Femur (tissue), 1 donor: ENCODE results near the gene FGR.
A peak's percentile ranks its signal among the peaks of the same experiment; 100 is the strongest.

ENCODE experiments used
- DNase-seq: peaks from one replicate; pipeline ENCODE4 v3.0.0-alpha.2; 2017

FGR gene

DNA sequence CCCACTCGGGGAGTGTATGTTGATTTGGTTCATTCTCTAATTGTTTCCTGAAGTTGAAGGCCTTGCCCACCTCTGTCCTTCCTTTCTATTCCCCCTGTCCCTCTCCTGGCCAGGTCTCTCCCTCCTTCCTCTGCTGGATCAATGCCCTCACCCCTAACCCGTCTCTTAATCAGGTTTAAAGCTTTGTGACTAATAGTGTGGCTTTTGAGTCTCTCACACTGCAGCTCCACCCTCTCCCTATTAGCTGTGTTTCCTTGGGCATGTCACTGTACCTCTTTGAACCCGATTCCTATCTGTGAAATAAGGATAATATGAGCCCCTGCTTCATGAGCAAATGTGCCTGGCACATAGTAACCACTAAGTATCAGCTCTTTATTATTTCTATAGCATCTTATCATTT is 51.5 kb downstream of the FGR start:
- no peak for DNase-seq

DNA sequence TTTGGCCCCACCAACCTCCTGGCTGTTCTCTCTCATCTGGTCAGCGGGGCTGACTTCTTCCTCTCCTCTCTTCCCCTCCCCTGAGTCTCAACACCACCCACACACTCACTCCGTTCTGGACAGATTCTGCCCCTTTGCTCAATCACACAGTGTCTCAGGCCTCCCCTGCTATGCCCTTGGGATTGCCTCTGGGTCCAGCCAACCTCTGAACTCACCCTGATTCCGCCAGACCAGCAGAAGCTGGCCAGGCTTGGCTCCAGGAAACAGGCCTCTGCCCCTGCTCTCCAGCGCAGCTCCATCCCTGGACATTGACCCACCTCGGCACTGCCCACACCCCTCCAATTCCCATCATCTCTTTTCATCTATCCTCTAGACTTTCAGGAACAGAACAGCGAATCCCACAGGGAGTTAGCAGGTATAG is 53.2 kb downstream of the FGR start:
- DNase-seq, result no peak

DNA sequence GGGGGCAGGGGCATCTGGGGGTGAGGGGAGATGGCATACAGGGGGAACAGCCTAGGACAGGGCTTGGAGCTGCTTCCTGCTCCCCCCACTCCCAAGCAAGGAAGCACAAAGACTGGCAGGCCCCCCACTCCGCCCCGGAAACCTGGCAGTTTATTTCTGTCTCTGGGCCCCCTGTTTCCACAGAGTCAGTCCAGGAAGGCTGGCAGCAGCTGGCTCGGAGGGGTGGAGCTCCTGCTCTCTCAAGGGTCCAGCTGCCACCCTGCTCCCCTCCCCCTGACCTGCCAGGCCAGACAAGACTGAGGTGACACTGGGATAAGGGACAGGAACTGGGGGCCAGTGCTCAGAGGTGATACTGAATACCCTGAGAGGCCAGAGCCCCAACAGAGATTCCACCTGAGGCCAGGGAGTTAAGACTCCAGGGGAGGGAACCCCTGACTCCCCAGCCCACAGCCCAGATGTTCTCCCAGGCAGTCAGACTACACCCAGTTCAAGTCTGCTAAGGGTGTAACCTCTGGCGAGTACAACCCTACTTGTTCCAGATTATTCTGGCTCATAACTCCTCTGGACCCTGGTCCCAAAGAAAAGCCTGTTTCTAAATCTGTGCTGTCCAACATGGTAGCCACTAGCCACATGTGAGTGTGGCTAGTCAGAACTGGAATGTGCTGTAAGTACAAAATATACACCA is 57.3 kb downstream of the FGR start:
- DNase-seq, result peak; percentile 82

DNA sequence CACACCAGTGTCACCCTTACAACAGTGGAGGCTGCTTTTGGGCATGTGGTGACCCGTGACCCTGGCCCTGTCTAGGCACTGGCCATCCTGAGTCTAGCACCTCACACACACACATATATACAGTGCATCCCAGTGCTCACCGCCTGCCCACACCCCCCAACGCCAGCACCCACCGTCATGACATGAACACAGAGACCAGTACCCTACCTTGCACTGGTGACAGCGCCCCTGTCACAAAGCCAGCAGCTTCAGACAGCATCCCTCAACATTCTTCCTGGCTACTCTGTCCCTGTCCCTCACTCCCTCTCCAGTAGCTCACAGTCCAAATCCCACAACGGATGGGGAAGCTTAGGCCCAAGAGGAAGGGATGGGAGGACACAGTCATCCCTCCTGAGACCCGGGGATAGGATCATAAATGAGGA is 58.2 kb downstream of the FGR start:
- DNase-seq, result no peak

DNA sequence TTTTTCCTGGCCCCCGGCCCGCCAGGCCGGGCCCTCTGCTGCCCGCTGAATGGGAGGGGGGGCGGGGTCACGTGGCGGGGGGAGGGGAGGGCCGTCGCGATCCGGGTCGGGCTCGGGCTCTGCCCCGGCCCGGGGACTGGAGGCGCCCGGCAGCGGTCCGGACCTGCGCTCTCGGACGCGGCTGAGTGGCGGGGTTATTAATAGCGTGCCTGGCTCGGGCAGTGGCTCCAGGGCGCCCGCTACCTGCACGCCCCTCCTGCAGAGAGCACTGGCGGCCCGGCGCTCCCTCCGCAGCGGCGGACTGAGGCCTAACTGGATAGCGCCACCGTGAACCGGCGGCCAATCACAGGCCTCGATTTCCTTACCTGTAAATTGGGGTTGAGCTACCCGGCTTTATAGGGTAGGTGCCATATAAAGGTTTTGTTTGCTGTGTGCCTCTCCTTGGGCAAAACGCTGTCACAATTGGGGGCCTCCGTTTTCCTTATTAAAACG is 59.1 kb downstream of the FGR start:
- peak; percentile 85 for DNase-seq

DNA sequence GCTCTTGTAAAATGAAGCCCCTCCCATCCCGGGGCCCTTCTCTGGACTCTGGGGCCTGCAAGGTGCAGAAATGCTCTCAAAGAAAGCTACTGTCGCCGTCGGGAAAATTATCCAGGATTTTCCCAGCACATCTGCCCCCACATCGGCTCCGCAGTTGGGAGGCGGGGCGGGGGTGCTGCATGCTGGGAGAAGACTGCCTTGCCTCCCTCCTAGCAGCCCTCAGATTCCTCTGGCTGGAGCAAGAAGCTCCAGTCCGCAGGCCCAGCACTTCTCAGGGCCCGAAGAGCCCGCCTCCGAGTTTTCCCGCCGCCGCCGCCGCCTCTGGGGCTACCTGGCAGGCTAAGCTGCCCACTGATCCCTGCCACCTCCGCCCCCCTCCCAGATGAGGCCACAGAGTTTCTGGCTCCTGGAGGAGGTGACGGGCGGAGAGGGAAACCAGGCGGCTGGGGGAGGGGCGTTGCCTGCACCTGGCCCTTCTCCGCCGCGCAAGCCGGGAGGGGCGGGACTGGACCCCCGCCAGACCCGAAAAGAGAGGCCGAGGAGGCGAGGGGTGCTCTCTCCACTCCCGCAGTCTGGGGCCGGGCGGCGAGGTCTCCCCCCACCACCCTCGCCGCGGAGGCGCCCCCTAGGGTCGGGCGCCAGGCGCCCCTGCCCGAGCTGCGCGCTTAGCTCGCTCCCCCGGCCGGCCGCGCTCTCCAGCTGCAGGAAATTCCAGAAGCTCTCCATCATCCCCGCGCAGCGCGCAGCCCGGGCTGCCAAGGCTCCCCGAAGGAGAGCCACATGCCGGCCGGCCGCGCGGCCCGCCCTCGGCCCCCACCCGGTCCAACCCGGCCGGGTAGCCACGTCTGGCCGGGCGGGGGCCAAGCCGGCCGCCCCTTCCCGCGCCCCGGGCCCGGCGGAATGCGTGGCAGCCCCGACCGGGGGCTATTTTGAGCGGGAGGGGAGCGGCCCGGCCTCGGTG is 59.8 kb downstream of the FGR start:
- peak; percentile 91 for DNase-seq

DNA sequence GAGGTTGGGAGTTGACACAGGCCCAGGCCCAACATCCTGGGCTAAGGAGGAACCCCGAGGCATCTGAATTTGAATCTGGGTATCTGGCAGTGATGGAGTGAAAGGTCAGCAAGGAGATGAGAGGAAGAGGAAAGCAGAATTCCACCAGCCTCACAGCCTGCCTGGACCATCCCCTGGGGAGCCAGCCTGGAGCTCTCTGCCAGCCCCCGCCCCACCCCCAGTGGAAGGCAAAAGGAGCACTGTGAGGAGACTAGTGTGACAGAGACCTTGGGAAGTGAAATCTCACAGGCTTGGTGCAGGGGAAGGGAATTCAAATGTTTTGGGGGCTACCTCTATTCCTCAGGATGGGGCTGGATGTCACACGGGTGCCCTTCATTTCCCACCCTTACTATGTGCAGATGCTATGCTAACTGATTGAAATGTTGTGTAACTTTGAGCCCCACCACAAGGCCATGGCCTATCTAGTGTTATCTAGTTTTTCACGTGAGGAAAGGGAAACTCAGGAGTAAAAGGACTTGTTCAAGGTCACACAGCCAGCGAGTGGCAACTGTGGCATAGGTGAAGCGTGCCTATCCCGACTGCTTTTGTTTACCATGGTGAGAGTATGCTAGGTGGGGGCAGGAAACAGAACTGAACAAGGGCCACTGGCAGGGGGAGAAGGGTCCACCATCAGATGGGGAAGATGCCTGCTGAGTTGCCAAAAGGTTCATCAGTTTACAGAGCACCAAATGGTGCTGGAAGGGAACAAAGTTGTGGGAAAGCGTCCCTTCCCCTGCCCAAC is 60.8 kb downstream of the FGR start:
- no peak for DNase-seq

DNA sequence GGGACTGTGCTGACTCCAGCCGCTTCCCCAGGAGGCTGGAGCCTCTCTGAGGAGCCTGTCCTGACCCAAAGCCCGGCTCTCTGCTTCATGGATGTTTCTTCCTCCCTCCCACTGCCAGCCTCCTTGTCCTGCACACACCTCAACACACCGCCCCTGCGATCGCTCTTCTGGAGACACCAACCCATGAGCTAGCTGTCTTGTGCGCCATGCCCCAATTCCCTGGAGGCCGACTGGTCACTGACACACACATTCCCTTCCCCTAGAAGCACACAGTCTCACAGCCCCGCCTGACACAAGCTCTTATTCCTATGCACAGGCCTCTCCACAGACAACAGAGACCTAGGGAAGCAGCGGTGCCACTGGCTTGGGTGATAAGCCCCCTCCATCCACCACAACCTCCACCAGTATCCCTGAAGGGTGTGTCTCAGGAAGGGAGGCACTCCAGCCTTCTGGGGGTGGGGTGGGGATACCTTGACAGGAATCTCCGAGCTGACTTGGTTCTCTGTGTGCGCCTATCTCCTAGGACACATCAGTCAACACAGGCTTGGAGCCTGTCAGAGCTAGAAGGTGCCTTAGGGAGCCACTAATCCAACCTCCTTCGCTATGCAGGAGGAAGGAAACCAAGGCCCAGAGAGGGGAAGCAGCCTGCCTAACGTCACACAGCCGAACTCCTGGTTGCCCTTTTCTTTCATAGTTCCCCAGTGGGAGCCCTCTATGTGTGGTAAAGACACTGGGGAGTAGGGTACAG is 62.1 kb downstream of the FGR start:
- peak; percentile 46 for DNase-seq

DNA sequence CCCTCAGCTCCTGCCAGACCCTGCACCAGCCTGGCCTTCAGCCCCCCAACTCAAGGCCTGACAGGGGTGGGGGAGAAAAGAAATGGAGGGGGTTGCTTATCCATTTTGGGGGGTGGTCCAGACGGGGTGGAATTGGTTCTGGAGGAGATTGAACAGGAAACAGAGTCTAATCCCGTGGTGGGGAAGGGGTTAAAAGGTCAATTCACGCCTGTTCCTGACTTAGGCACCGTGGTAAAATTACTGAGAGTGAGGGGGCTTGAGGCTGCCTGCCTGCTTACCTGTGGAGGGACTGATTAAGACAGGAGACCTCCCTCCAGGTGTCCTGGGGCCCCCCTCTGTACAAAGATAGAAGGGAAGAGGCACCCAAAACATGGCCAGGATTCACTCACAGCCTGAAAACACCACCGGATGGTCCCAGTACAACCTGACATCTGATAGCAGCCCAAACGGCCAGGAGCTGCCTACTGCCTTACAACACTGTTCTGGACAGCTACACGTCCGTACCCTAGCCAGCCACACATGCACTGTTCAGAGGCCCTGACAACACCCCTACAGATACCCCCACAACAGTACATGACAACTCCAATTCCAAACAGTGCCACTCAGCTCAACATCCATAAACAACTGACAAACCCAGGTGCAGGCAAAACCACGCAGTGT is 62.8 kb downstream of the FGR start:
- DNase-seq, result peak; percentile 43

DNA sequence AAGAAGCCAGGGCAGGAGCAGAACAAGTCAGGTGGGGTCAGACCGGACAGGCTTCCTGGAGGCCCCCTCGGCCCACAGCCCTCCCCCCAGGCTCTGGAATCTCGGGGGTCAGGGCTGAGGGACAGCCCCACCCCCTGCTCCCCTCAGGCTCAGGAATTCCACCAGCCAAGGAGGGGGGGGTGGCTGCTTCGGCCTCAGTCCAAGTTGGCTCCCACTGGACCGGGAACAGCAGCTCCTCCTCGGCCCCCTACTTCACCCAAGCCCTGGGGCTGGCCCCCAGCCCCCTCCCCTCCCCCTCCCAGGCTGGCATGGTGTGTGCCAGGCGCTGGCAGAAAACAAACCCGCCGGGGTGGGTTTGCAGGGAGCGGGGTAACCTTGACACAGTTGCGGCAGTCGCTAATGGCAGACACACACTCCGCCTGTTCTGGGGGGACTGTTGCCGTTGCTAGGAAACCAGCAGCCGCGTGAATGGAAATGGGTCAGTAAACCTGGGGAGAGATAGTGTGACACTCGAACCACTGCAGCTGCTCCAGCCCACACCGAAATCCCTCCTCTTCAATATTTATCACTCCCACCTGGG is 63.5 kb downstream of the FGR start:
- peak; percentile 79 for DNase-seq

DNA sequence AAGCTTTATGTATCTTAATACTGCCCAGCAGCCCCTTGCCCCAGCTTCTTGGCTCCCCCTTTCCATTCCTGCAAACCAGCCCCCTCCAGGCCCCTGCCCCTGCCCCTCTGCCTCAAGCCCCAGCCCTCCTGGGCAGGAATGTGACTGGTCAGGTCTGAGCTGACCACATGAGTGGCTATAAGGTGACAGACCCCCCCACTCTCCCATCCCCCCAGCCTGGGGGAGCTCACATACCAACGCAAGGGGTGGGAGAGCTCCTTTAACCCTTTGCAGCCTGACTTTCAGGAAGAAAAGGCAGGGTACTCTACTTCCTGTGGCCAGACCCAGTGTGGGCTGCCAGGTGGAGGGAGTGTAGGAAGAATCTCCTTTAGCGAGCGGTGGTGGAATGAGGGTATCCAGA is 64.2 kb downstream of the FGR start:
- peak; percentile 43 for DNase-seq

DNA sequence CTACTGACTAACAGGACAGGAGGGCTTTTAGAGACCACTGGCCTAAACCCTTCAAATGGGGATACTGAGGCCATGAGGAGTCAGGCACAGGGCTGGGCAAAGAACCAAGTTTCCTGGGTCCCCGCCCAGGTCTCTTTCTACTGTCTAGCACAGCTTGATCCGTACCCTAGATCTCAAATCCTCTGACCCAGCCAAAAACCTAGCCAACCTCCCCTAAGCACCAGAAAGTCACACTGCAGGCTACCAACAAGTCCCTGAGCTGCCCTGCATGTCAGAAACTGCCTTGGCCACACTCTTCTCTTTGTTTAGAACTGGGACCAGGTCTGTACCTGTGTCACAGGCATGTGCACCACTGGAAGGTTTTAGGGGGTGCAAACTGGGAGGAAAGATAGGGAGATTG is 64.6 kb downstream of the FGR start:
- no peak for DNase-seq

DNA sequence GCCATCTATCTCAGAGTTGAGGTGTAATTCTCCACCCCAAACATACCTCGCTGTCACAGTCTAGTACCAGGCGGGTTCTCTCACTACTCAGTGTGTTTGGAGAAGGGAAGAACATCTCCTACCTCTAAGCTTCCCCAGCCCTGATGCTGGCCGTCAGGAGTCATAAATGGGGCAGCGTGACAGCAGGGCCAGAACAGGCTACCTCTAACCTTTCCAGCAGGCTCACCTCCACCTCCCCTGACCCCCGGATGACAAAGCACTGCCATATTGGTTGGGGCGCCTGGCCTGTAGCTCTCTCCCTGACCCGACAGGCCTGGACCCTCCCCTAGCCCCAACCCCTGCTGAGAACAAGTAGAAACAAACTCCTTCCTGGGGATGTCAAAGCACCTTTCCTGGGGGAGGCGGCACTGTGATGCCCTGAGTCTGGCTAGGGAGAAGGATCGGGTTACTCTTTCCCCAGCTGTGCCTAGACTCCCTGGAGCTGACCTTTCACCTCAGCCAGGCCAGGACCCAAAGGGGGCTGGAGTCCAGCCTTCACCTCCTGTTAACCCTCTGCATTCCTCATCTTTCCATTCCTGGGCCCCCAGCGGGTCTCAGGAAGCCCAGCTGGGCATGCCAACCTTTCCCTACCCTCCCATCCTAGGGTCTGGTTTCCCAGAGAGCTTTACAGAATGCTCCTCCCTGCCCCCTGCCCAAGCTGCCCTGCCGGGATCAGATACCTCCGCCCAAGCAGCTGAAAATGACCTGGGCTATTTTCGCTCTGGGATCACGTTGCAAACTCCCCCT is 65.3 kb downstream of the FGR start:
- DNase-seq, result peak; percentile 45

DNA sequence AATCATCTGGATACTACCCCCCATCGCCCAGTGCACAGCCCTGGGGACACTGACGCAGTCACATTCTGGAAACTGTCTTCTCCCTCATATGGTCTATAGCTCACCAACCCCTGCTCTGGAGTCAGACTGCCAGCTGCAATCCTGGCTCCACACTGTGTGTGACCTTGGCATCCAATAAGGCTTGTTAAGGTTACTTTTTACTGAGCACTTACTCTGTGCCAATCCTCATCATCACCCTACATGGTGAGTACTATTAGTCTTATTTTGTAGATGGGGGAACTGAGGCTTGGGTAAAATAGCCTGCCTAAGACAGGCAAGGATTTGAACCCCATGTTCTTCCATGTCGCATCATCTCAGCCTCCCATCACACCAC is 65.9 kb downstream of the FGR start:
- DNase-seq, result peak; percentile 55

DNA sequence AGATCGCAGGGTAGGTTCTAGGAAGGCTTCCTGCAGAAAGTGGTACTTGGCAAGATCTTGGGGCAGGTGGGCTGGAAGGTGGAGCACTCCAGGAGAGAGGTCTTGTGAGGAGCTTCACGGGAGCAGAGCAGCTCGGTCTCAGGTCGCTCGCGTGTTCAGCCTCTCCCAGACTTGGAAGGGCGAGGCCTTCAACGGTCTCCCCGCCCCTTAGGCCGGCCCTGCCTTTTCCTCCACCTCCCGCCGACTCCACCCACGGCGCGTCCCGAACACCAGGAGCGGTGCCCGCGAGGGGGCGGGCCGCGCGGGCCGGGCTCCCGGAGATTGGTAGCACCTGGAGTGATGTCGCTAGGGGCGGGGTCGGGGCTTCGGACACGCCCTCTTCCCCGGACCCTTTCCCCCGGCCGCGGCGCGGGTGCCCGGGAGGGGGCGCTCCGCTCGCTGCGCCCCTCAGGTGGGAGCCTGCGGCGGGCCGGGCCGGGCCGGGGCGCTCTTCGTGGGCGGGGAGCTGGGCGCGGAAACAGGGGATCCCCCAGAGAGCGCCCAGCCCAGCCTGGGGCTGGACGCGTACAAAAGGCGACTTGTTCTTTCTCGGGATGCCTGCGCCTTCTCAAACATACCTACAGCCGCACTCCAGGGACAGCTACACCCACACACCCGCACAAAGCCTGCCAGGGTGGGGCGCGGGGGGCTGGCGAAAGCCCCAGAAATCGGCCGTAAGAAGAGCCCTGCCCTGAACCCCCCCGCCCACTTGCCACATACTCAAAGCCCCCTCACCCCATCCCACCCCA is 66.5 kb downstream of the FGR start:
- peak; percentile 95 for DNase-seq

DNA sequence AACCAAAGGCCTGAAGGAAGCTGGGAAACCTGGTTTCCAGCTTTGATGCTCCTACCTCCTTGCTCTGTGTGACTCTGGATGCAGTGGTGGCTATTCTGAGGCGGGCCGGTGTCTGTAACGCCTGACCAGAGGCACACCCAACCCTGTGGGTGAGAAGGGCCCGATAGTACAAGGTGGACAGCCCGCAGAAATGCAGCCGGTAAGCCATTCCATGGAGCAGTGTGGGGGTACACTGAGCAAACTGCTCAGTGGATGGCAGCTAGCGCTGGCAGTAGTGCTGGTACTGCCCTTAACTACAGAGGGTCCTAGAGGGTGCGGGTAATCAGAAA is 67.0 kb downstream of the FGR start:
- DNase-seq, result no peak

DNA sequence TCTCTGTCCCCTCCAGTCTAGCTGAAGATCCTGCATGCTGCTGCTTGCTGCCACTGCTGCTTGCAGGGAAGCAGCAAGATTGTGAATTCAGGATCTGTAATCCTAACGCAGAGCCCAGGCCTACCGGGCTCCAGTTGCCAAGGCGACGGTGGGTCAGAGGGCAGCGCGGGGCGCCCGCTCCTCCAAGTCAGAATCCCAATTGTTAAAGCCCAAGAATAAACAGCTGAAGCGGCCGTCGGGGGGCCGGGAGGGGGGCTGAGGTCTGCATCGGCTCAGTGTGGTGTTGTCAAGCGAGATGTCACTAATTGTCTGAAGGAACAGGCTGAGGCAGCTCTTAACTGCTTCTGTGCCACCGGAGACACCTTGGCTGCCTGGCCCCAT is 67.8 kb downstream of the FGR start:
- DNase-seq, result no peak

DNA sequence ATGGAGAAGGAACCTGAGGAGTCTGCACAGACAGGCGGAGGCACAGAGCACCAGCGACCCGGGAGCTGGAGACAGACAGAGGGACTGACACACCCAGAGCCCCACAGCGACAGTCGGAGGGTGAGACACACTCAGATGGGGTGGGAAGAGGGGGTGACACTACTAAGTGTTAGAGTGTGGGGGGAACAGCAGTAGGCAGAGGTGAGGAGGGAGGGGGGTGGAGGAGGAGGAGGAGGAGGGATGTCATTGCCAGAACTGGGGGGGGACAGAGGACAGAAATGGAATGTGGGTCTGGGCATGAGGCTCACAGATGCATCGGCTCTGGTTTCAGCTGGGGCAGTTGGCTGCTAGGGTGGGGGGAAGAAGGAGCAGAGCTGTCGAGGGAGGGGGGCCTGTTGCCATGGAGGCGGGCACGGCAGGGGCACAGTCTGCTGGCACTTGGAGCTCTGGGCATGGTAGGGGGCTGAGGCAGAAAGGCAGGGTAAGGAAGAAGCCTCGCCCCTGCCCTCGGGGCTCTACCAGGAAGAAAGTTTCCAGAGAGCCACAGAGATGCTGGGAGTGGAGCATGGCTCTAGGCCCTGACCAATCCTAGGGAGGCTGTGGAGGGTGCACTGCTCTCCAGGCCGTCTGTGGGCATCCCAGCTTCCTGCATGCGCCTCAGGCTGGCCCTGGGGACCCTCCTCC is 68.4 kb downstream of the FGR start:
- peak; percentile 65 for DNase-seq
